Right atrium auricular region (tissue), 2 donors: ENCODE measurements around the gene CUEDC1. TPM values are rescaled to one million over a fixed set of nuclear protein-coding genes. Genes with fewer than 3 reads are reported as not detected.
"Not testable (repeated sequence)": the region's sequence is repeated elsewhere in the genome, so short reads cannot be mapped to it uniquely, and the experiment has no call there.

Experiments used
- DNase-seq: peaks from one replicate; pipeline ENCODE4 v3.0.0-alpha.2; 2019; ENCODE audit warnings: low spot score
- H3K27ac ChIP-seq, 2 donors: fragments of 200-600 bp; sonication (generic); 1 replicate in 1 of 2; 2 replicates in 1 of 2; pipeline ENCODE4 v1.5.1; 2016 to 2019
- H3K27me3 ChIP-seq, 2 donors: fragments of 200-600 bp; sonication (generic); one replicate each; pipeline versions ENCODE4 v1.5.1 to v1.6.0; 2017 to 2019
- H3K36me3 ChIP-seq: fragments of 200-600 bp; sonication (generic); one replicate; pipeline ENCODE4 v1.5.1; 2016
- H3K4me1 ChIP-seq, 2 donors: fragments of 200-600 bp; sonication (generic); one replicate each; pipeline versions ENCODE4 v1.5.1 to v1.6.0; 2017 to 2019
- H3K4me3 ChIP-seq, 2 donors: fragments of 200-600 bp; sonication (generic); 1 replicate in 1 of 2; 2 replicates in 1 of 2; pipeline ENCODE4 v1.5.1; 2017 to 2019; ENCODE audit warnings: mild to moderate bottlenecking in 1 of 2, moderate library complexity in 1 of 2
- H3K9me3 ChIP-seq, 2 donors: fragments of 200-600 bp; sonication (generic); one replicate each; pipeline ENCODE4 v1.5.1; 2019
- total RNA-seq, 2 donors: library from RNA; depleted of rRNA; stranded (reverse); fragments of >200 nt; gene quantifications; one replicate each; pipeline ENCODE4 v1.1.0, GENCODE V29; 2016
- TF ChIP-seq, protein P1 (sequence below), 2 donors: fragments of 200-600 bp; sonication (generic); IDR thresholded peaks; one replicate each; pipeline ENCODE4 v1.5.1; 2019; ENCODE audit warnings: antibody characterized with exemption in 2 of 2

CUEDC1 gene
- total RNA-seq, 2 donors from 2014 or later, result 32.5 to 33.3 TPM

DNA sequence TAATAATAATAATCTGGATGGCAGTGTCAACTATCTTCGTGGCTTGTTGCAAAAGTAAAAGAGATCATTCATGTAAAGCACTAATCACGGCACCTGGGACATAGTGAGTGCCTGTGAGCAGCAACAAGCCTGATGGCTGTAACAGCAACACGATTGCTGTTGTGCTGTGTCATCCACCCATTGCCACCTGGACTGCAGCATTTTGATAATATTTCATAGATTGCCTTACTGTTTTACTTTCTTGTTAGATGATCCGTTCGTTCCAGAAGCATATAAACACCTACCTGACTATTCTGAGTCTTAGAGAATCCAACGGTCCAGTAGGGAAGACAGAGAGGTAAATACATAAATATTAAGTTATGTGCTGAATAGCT is 102.3 kb downstream of the CUEDC1 start:
- no peak for DNase-seq
- peak overlapping the region; percentile 88 to 95 for H3K27ac ChIP-seq
- no peak overlapping the region for H3K4me3 ChIP-seq
- H3K27me3 ChIP-seq, result no peaks in the 10 kb centered on the region
- H3K36me3 ChIP-seq, result no peaks in the 10 kb centered on the region
- H3K9me3 ChIP-seq, result no peaks in the 10 kb centered on the region
- H3K4me1 ChIP-seq, result peaks cover 0 to 41% of the 10 kb centered on the region in 2 donors
- TF ChIP-seq, protein P1, sequence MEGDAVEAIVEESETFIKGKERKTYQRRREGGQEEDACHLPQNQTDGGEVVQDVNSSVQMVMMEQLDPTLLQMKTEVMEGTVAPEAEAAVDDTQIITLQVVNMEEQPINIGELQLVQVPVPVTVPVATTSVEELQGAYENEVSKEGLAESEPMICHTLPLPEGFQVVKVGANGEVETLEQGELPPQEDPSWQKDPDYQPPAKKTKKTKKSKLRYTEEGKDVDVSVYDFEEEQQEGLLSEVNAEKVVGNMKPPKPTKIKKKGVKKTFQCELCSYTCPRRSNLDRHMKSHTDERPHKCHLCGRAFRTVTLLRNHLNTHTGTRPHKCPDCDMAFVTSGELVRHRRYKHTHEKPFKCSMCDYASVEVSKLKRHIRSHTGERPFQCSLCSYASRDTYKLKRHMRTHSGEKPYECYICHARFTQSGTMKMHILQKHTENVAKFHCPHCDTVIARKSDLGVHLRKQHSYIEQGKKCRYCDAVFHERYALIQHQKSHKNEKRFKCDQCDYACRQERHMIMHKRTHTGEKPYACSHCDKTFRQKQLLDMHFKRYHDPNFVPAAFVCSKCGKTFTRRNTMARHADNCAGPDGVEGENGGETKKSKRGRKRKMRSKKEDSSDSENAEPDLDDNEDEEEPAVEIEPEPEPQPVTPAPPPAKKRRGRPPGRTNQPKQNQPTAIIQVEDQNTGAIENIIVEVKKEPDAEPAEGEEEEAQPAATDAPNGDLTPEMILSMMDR (IDR thresholded peaks at IDR 0.05), result no peak

DNA sequence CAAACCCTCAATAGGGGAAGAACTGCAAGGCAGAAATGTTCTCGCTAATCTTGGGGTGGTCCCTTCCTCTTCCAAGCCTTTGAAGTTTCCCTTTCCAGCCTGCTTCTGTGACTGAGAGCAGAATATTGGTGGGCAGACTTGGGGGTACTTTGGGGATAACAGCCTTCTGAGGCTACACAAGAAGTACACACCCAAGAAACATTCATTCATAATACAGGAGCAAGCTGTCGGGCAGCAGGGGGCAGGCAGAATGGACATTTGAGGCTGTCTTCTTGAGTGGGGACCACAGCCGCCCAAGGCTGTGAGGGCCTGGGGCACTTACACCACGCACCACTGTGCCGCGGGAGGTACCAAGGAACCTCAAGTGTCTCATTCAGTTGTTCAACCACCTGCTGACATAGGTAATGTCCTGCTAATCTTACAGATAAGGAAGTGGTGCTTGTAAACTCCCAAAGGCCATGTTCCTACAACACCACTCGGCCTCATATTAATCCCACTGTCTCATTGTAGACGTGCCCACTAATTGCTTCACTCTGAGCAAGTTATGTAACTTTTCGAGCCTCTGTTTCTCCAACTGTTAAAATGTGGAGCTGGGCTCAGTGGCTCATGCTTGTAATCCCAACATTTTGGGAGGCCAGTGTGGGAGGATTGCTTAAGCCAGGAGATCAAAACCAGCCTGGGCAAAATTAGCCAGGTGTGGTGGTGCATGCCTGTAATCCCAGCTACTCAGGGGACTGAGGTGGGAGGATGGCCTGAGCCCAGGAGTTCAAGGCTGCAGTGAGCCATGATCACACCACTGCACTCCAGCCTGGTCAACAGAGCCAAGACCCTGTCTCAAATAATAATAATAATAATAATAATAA is 102.9 kb downstream of the CUEDC1 start:
- Histone ChIP-seq H3K9me3 (no peaks in the 10 kb centered on the region), H3K4me3 (no peak overlapping the region), H3K27ac (peak overlapping the region; percentile 88 to 95), H3K27me3 (no peaks in the 10 kb centered on the region), H3K36me3 (no peaks in the 10 kb centered on the region), H3K4me1 (peaks cover 0 to 37% of the 10 kb centered on the region in 2 donors)
- DNase-seq, result no peak
- TF ChIP-seq, protein P1 (IDR thresholded peaks at IDR 0.05), result no peak

DNA sequence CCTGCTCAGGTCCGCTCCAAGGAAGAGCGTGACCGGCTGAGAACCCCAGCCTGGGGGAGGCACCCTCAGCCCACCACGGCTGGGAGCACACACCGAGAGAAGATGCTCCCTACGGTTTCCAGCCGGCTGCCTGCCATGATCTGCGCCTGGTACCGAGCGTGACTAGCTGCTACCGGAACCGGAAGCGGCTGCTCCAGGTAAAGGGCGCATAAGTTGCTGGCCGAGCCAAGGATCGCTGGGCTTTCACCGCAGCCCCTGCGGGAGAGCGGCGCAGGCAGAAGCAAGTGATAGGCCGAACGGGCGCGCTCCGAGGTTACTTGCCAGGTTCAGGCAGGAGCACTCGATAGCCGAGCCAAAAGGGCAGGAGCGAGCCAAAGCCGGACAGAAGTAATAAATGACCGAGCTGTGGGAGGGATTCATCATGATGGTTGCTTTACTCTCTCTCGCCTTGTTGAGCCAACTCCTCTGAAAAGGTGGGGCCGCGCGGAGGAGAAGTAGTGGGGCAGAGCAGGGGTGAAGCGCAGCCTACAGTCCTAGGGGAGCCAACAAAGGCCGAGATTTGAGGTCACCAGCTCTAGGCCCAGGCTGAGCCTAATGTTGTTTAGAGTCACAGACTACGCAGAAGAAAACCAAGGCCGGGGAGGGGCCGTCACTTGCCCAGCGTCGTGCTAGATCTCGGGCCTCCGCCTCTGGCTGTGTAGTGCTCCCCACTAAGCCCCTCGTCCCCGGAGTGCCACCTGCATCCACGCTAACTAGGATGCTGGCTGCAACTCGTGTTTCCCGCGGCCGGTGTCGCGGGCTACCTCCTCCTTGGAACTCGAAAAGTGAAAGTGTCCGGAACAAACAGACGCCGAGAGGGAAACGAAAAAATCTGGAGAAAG is 105.1 kb downstream of the CUEDC1 start, which contains the start of gene MRPS23:
Gene MRPS23, minus strand, starts transcription at position 171 of the 881 bp plus-strand sequence. Its CDS starts 34 bp downstream, at position 137.
- H3K27me3 ChIP-seq, result no peaks in the 10 kb centered on the region
- H3K9me3 ChIP-seq, result no peaks in the 10 kb centered on the region
- peak within 1 kb of the TSS; percentile 71 to 92 for H3K4me3 ChIP-seq
- H3K4me1 ChIP-seq, result peaks cover 0 to 43% of the 10 kb centered on the region in 2 donors
- H3K27ac ChIP-seq, result peak within 1 kb of the TSS; percentile 88 to 95
- TF ChIP-seq, protein P1 (IDR thresholded peaks at IDR 0.05), result no peak
- DNase-seq, result peak; percentile 99
- H3K36me3 ChIP-seq, result peaks cover 4% of the 10 kb centered on the region

DNA sequence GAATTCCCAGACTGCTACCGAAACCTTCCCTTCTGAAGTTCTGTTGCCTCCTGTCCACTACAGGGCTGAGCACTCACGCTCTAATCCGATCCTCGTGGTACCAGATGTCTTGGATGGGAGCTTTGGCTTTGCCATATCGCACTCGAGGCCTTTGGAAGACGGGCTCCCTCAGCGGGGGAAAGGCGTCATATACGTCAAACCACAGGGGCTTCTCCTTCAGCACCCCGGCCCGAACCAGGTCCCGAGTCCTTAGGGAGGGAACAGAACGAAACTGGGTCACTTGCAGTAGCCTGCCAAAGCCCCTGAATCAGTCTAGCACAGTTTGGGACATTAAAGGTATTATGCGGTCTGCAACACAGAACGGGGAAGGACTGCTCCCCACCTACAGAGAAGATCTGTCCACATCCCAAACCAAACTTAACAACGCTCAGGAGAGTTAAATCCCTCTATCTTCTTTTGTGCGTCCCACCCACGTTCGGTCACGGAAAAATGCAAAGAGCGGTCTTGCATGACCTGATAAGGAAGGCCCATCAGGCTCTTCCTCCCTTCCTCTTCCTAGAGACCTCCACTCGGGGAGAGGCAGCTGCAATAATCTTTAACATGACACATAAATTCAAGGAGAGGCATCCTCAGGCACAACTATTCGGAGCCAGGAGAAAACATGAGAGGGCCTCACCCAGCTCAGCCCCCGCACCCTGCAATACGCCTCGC is 105.9 kb downstream of the CUEDC1 start:
- Histone ChIP-seq H3K27ac (peak overlapping the region; percentile 88 to 95), H3K4me1 (peaks cover 0 to 43% of the 10 kb centered on the region in 2 donors)

DNA sequence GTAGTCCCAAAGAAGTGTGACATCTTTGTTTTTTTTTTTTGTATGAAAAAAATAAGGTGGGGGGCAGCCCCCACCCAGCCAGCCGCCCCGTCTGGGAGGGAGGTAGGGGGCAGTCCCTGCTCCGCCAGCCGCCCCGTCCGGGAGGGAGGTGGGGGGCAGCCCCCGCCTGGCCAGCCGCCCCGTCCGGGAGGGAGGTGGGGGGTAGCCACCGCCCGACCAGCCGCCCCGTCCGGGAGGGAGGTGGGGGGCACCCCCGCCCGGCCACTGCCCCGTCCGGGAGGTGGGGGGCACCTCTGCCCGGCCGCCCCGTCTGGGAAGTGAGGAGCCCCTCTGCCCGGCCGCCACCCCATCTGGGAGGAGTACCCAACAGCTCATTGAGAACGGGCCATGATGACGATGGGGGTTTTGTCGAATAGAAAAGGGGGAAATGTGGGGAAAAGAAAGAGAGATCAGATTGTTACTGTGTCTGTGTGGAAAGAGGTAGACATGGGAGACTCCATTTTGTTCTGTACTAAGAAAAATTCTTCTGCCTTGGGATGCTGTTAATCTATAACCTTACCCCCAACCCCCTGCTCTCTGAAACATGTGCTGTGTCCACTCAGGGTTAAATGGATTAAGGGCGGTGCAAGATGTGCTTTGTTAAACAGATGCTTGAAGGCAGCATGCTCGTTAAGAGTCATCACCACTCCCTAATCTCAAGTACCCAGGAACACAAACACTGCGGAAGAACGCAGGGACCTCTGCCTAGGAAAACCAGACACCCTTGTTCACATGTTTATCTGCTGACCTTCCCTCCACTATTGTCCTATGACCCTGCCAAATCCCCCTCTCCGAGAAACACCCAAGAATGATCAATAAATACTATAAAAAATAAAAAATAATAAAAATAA is 108.9 kb downstream of the CUEDC1 start:
- not testable (repeated sequence) for H3K27me3 ChIP-seq, H3K4me3 ChIP-seq, DNase-seq, H3K9me3 ChIP-seq, H3K36me3 ChIP-seq
- Histone ChIP-seq H3K27ac (peak overlapping the region; percentile 77 to 95), H3K4me1 (peaks cover 0 to 37% of the 10 kb centered on the region in 2 donors)

More for the DNA sequence above, 105.9 kb downstream of the CUEDC1 start:
- Histone ChIP-seq H3K27me3 (no peaks in the 10 kb centered on the region), H3K9me3 (no peaks in the 10 kb centered on the region), H3K36me3 (peaks cover 7% of the 10 kb centered on the region), H3K4me3 (peak overlapping the region; percentile 71 to 92)
- DNase-seq, result no peak
- TF ChIP-seq, protein P1 (IDR thresholded peaks at IDR 0.05), result no peak
